Skeletal muscle tissue (tissue), 4 donors: ENCODE results near the gene NFYA. TPM values are rescaled to one million over a fixed set of nuclear protein-coding genes. Genes with fewer than 3 reads are reported as not detected.

Source experiments
- H3K27ac ChIP-seq: one replicate; pipeline ENCODE4 v1.7.0; 2013; ENCODE audit warnings: mild to moderate bottlenecking, low read depth, low read length, inconsistent platforms
- H3K27me3 ChIP-seq, 3 donors: one replicate each; pipeline ENCODE4 v1.7.0; 2013; ENCODE audit warnings: low read length in 3 of 3; ENCODE audit not compliant: control insufficient read depth in 3 of 3, insufficient read depth in 3 of 3
- H3K36me3 ChIP-seq, 3 donors: one replicate each; pipeline ENCODE4 v1.7.0; 2013; ENCODE audit warnings: low read length in 3 of 3; ENCODE audit not compliant: control insufficient read depth in 3 of 3, insufficient read depth in 3 of 3
- H3K4me1 ChIP-seq, 3 donors: one replicate each; pipeline ENCODE4 v1.7.0; 2013; ENCODE audit warnings: low read length in 3 of 3, mild to moderate bottlenecking in 3 of 3; ENCODE audit not compliant: control insufficient read depth in 3 of 3, insufficient read depth in 3 of 3
- H3K4me3 ChIP-seq, 3 donors: one replicate each; pipeline ENCODE4 v1.7.0; 2013; ENCODE audit warnings: low read length in 3 of 3
- H3K9ac ChIP-seq, 3 donors: one replicate each; pipeline ENCODE4 v1.7.0; 2013; ENCODE audit warnings: low read length in 3 of 3, mild to moderate bottlenecking in 3 of 3, moderate library complexity in 2 of 3, low read depth in 1 of 3
- H3K9me3 ChIP-seq, 3 donors: one replicate each; pipeline ENCODE4 v1.7.0; 2013; ENCODE audit warnings: low read length in 3 of 3; ENCODE audit not compliant: control insufficient read depth in 3 of 3
- total RNA-seq: library from RNA; depleted of rRNA; stranded (reverse); fragments of >200 nt; gene quantifications from one replicate; pipeline ENCODE4 v1.2.3, GENCODE V29; 2014
- donor health status: Osteomylitis.

The NFYA gene
- total RNA-seq, 1 donor from 2014 or later: 17.2 TPM

DNA sequence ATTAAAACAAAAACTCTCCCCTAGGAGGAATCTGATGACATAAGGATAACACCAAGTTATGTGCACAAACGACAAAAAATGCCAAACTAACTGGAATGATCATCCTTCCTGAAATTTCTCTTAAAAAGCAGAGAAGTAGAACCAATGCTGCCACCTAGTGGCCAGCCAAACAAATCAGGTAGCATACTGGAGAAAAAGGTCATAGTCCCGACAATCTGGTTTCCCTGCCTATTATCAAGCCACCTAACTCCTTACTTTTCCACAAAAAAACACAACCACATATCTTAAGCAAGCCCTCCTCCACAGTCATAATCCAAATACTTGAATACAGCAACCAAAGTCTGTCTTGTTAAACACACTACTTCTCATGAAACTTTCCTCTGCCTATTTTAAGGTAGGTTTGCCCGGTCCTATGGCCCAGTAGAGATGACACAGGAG, 5.9 kb upstream of the NFYA start:
- H3K36me3 ChIP-seq: peaks cover 8 to 41% (median 40%) of the 10 kb centered on the region in 3 donors
- H3K4me1 ChIP-seq: peaks cover 17 to 31% (median 18%) of the 10 kb centered on the region in 3 donors
- H3K27me3 ChIP-seq: no peaks in the 10 kb centered on the region
- H3K27ac ChIP-seq: peak overlapping the region; percentile 48
- no peaks in the 10 kb centered on the region for H3K9me3 ChIP-seq
- H3K9ac ChIP-seq: no peak overlapping the region
- no peak overlapping the region for H3K4me3 ChIP-seq

DNA sequence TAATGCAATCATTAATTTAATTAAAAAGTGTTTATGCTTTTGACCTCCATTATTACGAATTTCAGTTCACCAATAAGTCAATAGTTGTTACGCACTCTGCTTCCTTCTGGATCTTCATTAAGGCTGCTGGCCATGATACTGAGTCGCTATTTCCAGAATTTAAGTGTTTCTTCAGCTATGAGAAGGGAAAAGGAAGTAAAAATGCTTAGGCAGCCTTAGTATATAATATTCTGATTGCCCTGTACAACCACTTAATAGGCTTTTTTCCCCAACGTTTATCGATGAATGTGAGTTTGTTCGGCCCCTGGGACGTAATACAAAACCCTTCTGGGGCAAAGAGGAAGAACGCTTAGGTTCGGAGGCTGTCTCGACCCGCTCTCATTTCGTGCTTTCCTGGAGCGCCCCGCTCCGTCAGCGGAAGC, 1.3 kb upstream of the NFYA start:
- peak overlapping the region; percentile 86 to 91 (median 89) for H3K4me3 ChIP-seq
- peak overlapping the region; percentile 97 for H3K27ac ChIP-seq
- peak overlapping the region; percentile 94 to 99 (median 97) for H3K9ac ChIP-seq
- H3K9me3 ChIP-seq: no peaks in the 10 kb centered on the region
- H3K36me3 ChIP-seq: peaks cover 0 to 9% (median 6%) of the 10 kb centered on the region in 3 donors
- H3K27me3 ChIP-seq: no peaks in the 10 kb centered on the region
- peaks cover 20 to 21% (median 20%) of the 10 kb centered on the region in 3 donors for H3K4me1 ChIP-seq

DNA sequence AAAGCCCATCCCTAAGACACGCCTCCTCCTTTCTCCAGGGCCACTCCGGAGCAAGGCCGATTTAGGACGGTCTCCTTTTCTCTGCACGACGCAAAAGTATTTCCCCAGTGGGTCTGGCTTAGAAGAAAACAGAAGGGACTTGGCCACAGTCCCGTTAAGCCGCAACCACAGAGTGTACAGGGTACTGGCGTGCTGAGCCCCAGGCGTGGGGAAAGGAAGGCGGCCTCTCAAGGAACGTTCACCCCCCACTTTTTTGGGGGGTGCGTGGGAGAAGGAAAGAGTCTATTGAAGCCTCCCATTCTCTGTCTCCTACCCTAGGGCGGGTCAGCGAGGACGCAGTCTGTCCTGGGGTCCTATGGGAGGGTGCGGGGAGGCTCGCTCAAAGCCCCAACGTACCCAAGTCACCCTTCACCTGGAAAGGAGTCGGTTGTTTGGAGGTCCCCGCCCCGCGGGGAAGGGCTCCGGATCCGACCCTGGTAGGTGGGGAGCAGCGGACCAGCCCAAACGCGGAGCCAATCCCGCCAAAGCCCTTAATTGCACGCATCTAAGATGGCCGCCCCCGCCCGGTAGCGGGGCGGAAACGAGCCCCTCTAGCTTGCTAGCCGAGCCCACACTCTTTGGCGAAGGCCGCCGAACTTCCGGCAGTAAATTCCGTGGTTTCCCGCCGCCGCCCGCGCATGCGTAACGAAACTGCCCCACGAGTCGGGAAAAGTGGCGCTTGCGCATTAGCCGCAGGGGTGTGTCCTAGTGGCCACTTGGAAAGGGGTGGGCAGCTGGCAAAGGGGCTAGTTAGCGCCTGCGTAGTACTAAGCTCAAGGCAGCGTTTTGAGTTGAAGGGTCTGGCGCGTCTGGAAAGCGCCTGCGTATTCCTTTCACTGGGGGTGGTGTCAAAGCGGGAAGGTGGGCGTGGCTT, 595 bp upstream of the NFYA start, which contains the start of gene OARD1:
Gene OARD1 (minus strand): TSS at position 434 of the 913 bp plus-strand sequence. CDS start 722 bp downstream, outside the sequence.
- peaks cover 17 to 20% (median 18%) of the 10 kb centered on the region in 3 donors for H3K4me1 ChIP-seq
- H3K9ac ChIP-seq: peak within 1 kb of the TSS; percentile 98 to 99 (median 99)
- no peaks in the 10 kb centered on the region for H3K27me3 ChIP-seq
- H3K9me3 ChIP-seq: no peaks in the 10 kb centered on the region
- peak within 1 kb of the TSS; percentile 86 to 91 (median 89) for H3K4me3 ChIP-seq
- H3K36me3 ChIP-seq: peaks cover 0 to 9% (median 6%) of the 10 kb centered on the region in 3 donors
- H3K27ac ChIP-seq: peak within 1 kb of the TSS; percentile 97

DNA sequence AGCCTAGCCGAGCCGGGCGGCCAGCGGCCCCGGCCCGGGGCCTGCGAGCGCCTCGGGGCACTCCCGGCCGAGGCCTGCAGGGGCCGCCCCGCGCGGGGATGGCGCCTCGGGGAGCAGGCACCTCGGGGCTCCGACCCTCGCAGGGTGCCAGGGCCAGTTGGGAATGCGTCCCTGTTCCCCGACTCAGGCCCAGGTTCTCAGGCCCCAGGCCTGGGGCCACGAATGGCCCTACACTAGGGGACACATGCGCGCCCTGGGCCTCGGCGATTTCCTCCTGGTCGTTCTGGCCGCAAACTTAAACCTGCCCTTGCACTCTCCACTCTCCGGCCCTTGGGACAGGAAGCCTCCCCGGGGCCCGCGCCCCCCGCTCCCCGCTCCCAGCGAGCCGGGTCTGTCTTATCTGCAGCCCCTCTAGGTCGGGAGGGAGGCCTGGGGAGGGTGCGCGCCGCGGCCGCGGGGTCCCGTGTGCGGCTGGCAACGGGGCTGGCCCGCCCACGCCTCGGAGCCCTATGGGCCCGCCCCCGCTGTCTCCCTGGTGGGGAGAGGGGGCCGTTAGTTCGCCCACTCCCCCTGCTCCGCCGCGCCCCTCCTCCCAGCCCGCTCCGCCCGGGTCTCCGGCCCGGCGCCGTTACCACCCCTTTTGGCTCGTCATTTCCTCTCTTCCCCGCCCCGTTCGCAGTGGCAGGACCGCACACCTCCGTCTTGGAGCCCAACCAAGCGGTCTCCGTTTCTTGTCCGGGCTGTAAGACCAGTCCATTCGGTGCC, 611 bp downstream of the NFYA start:
- Histone ChIP-seq H3K27ac (peak overlapping the region; percentile 97), H3K4me1 (peaks cover 17 to 20% (median 17%) of the 10 kb centered on the region in 3 donors), H3K4me3 (peak overlapping the region; percentile 83 to 89 (median 89)), H3K9ac (peak overlapping the region; percentile 98 to 99 (median 99)), H3K27me3 (no peaks in the 10 kb centered on the region), H3K9me3 (no peaks in the 10 kb centered on the region), H3K36me3 (peaks cover 0 to 6% (median 4%) of the 10 kb centered on the region in 3 donors)

DNA sequence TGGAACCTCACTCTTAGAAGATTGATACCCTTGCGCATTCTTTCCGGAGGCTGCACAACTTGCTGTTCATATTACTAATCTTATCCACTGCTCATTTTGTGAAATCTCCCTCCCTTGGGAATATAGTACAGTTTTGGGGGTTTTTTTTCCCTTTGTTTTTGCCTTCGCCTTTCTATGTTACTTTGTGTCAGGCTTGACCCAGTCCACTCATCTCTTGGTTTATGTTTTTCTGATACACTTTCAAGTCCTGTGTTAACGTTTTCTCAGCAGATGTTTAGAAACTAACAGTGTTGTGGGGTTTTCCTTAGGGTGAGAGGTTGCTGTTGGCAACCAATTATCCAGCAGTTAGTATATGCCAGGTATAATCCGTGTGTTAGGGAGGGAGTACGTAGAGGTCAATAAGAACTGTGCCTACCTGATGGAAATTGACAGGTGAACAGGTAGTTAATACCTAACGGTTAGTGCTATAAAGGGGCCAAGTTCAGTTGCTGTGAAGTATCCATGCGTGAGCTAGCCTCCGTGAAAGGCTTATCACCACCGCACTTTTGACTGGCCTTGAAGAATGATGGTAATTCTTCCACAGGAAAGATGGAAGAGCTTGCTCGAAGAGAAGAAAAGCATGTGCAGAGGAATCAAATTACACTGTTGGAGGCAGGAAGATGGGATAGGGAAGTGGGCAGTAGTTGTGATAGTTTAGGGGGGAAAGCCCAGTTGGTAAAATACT, 1.4 kb downstream of the NFYA start:
- Histone ChIP-seq H3K9me3 (no peaks in the 10 kb centered on the region), H3K27me3 (no peaks in the 10 kb centered on the region), H3K4me3 (peak overlapping the region; percentile 83 to 89 (median 89)), H3K27ac (peak overlapping the region; percentile 97), H3K9ac (peak overlapping the region; percentile 98 to 99 (median 99)), H3K4me1 (peaks cover 17 to 20% (median 17%) of the 10 kb centered on the region in 3 donors), H3K36me3 (peaks cover 0 to 9% (median 6%) of the 10 kb centered on the region in 3 donors)

DNA sequence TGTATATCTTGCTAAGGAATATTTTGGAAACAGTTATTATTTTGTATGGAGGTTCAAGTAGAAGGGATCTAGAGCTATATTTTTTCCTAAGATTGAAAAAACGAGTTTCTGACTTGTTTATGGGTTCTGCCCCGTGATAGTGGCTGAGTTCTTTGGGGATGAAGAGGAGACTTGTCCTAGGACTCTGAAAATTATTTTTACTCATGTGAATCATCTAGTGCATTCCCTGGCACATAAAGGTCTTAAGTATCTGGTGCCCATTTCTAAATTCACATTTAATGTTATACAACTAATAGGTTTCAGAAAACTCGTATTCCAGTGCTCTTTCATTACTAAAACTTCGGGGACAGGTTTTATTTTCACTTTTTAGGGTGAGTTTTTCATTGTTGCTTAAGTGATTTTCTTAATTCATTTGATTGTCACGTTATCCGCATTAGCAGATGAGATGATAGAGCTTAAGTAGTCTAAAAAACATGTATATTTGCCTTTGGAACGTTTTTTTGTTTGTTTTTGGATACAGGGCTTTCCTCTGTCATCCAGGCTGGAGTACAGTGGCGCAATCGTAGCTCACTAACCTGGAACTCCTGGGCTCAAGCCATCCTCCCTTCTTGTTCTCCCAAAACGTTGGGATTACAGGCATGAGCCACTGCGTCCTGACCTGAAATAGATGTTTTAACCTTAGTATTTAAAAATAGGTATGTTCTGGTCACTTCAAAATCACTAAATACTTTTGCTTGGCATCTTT, 2.1 kb downstream of the NFYA start:
- Histone ChIP-seq H3K4me1 (peaks cover 17 to 20% (median 17%) of the 10 kb centered on the region in 3 donors), H3K36me3 (peaks cover 0 to 8% (median 3%) of the 10 kb centered on the region in 3 donors), H3K27ac (peak overlapping the region; percentile 97), H3K9me3 (no peaks in the 10 kb centered on the region), H3K9ac (peak overlapping the region; percentile 60 to 99 (median 98)), H3K4me3 (peak overlapping the region; percentile 83 to 89 (median 89)), H3K27me3 (no peaks in the 10 kb centered on the region)

DNA sequence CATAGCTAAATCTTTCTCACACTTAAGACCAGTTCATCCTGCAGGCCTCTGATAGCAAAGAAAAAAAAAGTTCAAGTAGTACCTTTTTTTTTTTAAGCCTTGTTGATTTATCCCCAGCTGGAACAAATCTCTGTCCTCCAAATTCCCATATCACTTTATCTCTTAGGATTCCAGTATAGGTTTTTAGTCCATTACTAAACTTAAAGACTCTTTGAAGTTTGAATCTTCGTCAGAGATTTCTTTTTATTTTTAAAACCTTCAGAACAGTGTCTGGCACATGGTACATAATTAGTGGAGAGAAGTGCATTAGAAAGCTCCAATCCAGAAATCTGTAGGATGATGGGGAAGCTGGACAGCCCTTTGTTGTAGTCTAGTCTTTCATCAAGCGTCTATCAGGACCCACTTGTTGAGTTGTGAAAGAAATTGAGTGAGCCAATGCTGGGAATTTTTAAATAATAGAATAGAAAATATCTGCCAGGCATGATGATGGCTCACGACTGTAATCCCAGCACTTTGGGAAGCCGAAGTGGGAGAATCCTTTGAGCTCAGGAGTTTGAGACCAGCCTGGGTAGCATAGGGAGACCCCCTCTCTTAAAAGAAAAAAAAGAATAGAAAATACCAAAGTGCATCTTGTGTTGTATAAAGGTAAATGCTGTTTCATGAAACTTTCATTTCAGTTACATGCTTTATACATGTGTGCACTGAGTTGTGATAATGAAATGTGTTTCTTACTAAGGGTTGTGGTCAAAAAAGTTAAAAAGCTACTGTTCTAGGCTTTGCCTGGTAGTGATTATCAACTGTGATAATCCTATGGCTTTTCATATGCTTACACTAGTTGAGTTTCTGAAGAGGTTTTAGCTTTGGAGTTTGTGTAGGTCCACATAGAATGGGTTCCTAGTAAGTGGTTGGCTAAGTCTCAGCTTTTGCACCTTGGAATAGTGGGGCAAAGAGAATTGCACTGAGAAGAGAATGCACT, 3.2 kb downstream of the NFYA start:
- Histone ChIP-seq H3K4me1 (peaks cover 15 to 20% (median 17%) of the 10 kb centered on the region in 3 donors), H3K27ac (peak overlapping the region; percentile 97), H3K36me3 (peaks cover 3 to 18% (median 10%) of the 10 kb centered on the region in 3 donors), H3K9ac (no peak overlapping the region), H3K27me3 (no peaks in the 10 kb centered on the region), H3K4me3 (no peak overlapping the region), H3K9me3 (no peaks in the 10 kb centered on the region)

DNA sequence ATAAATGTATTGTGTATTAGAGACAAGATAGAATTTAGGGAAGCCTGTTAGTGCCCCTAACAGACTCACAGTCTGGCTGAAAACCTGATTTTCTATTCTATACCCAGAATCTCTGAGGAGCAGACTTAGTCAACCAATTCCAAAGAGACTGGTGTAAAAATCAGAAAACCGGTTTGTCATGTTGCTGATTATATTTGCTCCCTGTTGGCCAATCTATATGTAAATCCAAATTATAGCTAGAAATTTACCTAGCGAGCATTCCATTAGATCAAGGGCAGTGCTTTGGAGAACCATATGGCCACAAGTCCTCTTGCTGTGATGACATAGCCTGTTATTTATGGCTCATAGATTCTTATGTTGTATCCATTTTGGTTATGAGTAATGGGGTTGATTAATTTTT, 4.8 kb downstream of the NFYA start:
- Histone ChIP-seq H3K4me3 (no peak overlapping the region), H3K4me1 (peaks cover 5 to 14% (median 10%) of the 10 kb centered on the region in 3 donors), H3K27ac (no peak overlapping the region), H3K36me3 (peaks cover 3 to 24% (median 16%) of the 10 kb centered on the region in 3 donors), H3K9ac (no peak overlapping the region), H3K27me3 (no peaks in the 10 kb centered on the region), H3K9me3 (no peaks in the 10 kb centered on the region)
